Prostate gland (tissue), 2 donors: ENCODE measurements around the gene ACAT1.
A peak's percentile ranks its signal among the peaks of the same experiment; 100 is the strongest.

Source experiments
- POLR2AphosphoS5 ChIP-seq: sonication (generic); formaldehyde crosslinking; IDR thresholded peaks from one replicate; pipeline ENCODE4 v1.6.1; 2017; ENCODE audit warnings: antibody characterized with exemption
- TF ChIP-seq, protein P1 (sequence below), 4 experiments: fragments of 200-600 bp in 2 of 4; fragments of 450-650 bp in 2 of 4; sonication (generic) in 2 of 4; IDR thresholded peaks; 1 replicate in 3 of 4; 2 replicates in 1 of 4; pipeline ENCODE4 v1.5.1; 2016 to 2019; ENCODE audit warnings: antibody characterized with exemption in 4 of 4, mild to moderate bottlenecking in 2 of 4, moderate library complexity in 2 of 4

DNA sequence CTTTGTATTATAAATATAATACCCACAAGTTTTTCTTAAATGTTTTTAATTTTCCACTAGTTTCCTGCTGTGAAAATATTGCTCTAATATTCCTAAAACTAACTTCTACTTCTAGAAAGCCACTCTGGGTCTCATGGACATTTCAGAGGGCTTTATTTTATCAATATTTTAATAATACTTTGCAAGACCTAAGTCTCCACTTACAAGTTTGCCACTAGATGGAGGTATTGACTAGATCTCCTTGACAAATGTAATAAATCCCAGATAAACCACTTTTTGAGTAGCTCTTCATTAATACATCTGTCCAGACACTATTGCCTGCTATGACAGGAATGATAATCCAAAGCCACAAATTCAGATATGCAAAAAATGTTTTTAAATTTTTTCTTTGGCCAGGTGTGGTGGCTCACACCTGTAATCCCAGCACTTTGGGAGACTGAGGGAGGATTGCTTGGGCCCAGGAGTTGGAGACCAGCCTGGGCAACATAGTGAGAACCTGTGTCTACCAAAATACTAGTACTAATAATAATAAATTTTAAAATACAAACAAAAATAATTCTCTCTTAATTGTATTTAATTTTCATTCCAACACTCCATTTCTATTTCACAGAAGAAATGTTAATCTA, 3.5 kb upstream of the ACAT1 start:
- TF ChIP-seq, protein P1, sequence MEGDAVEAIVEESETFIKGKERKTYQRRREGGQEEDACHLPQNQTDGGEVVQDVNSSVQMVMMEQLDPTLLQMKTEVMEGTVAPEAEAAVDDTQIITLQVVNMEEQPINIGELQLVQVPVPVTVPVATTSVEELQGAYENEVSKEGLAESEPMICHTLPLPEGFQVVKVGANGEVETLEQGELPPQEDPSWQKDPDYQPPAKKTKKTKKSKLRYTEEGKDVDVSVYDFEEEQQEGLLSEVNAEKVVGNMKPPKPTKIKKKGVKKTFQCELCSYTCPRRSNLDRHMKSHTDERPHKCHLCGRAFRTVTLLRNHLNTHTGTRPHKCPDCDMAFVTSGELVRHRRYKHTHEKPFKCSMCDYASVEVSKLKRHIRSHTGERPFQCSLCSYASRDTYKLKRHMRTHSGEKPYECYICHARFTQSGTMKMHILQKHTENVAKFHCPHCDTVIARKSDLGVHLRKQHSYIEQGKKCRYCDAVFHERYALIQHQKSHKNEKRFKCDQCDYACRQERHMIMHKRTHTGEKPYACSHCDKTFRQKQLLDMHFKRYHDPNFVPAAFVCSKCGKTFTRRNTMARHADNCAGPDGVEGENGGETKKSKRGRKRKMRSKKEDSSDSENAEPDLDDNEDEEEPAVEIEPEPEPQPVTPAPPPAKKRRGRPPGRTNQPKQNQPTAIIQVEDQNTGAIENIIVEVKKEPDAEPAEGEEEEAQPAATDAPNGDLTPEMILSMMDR (IDR thresholded peaks at IDR 0.05): peak in 2 of 4 experiments; percentile 52 to 62
- no peak for TF ChIP-seq POLR2AphosphoS5
